GM18868 (cell line): ENCODE measurements around the gene ZBTB42.

Experiments
- ATAC-seq: cut with Tn5 transposase; IDR thresholded peaks from one replicate; pipeline ENCODE4 v1.9.1; 2021; ENCODE audit warnings: mild to moderate bottlenecking, moderate library complexity; ENCODE audit not compliant: unreplicated experiment

The ZBTB42 gene

DNA sequence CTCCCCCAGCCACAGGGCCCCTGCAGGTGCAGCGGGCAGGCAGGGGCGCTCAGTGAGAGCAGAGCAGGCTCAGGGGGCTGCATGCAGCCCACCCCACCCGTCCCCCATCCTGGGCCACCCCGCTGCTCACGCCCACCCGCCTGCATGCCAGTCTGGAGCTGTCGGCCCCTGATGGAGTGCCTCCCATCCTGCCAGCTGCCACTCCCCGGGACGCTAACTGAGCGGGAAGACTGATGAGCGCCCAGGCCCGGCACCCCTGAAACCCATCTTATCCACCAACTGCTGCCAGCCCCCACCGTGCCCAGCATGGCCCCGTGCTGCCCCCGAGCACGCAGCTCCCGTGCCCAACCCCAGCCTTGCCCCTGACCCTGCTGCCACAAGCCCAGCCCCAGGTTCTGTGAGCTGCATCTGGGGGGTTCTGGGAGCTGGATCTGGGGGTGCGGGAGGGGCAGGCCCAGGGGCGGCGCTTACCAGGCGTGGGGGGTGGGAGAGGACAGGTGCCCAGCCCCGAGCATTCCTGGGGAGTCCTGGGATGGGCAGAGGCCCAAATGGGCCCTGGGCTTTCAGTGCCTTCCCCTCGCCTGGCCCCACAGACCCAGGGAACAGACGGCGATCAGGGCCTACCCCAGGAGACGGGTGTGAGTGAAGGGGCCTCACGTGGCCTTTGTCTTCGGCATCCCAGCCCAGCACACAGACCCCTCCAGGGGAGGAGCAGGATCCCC lies 18.7 kb upstream of the ZBTB42 start:
- ATAC-seq = no peak

DNA sequence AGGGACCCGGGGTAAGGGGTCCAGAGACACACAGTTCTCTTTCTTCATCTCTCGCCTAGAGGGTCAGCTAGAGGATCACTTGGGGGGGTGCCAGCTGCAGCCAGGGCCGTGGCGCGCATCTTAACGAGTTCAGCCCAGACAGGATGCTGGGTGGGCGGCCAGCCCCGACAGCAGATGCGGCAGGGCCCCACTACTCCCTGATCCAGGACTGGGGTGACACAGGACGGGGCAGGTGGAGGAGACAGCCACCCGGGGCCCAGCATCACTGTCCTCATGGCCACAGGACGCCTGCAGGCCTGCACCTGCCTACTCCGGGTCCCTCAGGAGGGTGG lies 18.1 kb upstream of the ZBTB42 start:
- ATAC-seq = no peak

DNA sequence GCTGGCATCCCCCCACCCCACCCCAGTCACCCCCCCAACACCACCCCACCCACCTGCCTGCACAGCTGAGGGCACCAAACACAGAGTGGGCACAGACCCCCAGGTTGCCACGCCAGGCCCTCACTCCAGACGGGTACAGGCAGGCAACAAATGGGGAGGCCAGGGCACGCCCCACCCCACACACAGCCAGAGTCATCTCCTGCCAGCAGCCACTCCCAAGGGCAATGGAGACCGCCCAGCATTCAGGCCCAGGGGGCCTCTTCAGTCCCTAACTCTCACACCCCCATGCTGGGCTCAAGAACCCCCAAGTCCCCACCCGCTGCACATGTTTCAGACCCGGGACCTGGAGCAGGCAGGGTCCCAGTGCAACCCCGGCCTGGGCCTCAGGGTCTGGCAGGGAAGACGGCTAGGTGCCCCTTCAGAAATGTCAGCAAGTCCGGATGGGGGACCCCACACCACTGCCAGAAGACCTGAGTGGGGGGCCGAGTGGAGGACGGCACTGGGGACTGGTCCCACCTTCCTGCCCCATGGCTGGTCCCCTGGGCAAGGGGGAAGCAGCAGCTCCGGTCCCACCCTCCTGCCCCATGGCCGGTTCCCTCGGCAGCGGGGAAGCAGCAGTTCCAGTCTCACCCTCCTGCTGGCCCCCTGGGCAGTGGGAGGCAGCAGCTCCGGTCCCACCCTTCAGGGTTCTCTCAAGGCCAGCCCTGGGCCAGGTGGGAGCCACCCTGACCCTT lies 17.2 kb upstream of the ZBTB42 start:
- ATAC-seq = no peak

DNA sequence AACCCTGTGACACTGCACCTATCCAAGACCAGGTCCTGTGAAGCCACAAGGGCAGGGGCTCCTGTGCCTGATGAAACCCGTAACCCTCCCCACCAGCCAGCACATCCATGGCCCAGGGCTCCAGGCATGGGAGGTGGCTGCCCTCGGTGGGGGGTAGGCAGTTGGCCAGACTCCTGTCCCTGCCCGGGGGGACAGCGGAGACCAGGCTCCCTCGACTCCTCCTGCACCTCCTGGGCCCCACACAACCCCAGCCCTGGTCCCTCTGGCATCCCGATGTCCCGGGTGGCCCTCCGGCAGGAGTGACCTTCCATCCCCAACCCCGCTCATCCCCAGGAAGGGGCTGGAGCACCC lies 16.7 kb upstream of the ZBTB42 start:
- ATAC-seq = no peak

DNA sequence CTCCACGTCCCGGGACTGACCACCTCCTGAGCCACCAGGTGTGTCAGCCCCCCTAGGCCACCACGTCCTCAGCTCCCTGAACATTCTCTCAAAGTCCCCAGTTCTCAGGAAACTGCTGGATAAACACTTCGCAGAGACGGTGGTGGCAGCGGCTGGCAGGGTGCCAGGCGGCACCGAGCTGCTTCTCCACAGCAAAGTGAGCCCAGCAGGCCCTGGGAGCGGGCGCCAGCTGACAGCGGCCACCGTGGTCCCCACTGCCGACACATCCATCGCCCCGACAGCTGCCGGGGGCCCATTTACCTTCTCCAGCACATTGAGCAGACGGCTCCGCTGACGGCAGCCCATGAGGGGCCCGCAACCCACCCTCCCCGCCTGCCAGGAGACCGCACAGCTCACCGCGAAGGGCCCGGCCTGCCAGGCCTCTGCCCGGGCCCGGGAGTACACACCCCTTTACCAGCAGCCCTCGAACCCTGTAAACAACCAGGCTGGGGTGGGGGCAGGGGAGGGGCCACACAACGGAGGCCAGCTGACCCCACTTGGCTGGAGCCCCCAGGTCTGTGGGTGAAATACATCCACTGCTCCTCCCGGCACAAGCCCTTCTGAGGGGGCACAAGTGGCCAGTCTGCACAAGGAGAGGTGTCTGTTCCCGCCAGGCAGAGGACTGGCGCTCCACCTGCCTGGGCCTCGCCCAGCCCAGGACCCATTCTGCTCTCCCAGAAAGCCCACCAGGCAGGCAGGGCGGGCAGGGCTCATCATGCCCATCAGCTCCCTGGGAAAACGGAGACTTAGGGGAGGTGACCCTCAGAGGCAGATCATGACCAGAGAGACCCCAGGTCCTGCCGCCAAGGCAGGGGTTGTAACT lies 15.8 kb upstream of the ZBTB42 start:
- ATAC-seq = no peak

DNA sequence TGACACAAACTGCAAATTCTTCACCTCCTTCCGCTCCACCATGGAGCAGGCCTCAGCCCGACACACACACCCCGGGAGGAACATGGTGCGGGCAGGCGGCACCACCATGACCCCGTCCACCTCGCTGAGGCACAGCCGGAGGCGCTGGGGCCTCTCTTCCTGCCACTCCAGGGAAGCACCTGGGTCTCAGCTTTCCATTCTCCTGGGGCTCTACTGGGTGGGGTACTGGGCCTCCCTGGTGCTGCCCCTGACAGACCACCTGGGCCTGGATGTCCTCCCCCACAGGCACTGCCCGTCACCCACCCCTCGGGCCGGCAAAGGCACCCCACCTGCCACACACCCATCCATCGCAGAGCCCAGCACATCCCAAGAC lies 15.2 kb upstream of the ZBTB42 start:
- no peak for ATAC-seq

DNA sequence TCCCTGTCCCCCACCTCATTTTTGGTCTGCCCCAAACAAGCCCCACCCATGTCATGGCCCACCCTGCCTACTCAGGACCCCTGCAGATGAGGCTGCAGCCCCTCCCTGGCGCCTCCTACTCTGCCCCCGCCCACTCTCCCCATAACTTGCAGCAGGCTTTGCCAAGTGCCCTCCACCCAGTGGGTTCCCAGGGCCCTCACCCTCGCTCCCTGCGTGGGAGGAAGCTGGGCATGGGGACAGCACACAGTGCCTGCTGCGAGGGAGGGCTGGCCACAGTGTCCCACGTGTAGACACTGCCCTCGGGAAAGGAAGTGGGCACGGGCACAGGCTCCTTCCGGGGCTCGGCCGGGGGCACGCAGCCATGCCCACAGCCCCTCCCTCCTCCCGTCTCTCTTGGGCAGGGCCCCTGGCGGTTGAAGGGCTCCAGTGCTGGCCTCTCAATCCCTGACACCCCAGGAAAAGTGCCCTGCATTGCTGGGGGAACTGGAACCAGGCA lies 14.8 kb upstream of the ZBTB42 start:
- ATAC-seq = no peak

DNA sequence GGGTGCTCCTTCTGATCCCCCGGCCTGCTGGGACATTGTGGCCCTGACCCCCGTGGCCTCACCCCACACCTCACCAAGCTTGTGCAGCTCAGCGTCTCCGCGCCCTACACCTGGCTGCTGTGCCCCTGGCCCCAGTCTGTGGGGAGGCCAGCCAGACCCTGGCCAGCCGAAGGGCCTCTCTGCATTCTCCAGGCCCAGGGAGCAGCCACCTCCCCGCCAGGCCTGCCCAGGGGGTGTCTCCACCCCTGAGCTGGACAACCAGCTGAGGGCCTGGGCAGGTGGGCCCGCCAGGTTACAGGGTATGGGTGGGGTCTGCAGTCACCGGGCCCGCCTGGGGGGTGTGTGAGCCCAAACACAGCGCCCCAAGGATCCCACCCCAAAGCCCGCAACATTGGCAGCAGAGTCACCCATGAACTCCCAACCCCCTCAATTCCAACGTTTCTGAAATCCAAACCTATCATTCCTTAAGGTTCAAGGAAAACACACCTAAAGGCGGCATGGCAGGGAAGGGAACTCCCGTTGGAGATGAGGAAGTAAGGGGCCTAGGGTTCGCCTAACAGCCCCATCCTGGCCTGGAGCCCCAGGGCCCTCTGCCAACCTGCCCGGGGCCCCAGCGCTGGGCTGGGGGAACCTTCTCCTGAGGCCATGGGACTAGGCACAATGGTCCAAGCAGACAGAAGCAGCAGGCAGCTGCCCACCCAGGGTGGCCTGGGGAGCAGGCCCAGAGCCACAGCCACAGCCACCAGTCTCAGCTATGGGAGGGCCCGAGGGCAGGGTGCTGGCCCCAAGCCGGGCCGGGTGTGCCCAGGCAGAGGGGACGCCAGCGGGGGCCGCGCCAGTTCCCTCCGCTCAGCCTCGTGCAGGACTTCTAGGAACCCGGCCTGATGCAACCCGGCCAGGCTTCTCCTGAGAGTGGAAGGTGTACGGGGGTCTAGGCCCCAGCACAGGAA lies 13.9 kb upstream of the ZBTB42 start:
- no peak for ATAC-seq

DNA sequence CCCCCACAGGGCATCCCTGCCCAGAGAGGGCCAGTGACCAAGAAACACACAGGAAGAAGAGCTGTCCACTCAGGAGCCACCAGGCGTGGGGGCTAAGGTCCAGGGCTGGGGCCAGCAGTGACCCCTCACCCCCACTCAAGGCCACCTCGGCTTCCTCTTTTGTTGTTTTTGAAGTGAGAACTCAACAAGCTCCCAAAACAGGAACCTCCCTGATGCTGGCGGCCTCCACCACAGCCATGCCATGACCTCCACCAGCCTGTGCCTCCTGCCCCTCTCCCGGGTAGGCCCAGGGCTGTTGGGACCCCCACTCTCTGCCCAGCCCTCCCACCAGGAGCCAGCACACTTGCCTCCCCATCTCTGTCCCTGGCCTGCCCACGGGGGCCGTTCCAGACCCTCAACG lies 13.2 kb upstream of the ZBTB42 start:
- no peak for ATAC-seq

DNA sequence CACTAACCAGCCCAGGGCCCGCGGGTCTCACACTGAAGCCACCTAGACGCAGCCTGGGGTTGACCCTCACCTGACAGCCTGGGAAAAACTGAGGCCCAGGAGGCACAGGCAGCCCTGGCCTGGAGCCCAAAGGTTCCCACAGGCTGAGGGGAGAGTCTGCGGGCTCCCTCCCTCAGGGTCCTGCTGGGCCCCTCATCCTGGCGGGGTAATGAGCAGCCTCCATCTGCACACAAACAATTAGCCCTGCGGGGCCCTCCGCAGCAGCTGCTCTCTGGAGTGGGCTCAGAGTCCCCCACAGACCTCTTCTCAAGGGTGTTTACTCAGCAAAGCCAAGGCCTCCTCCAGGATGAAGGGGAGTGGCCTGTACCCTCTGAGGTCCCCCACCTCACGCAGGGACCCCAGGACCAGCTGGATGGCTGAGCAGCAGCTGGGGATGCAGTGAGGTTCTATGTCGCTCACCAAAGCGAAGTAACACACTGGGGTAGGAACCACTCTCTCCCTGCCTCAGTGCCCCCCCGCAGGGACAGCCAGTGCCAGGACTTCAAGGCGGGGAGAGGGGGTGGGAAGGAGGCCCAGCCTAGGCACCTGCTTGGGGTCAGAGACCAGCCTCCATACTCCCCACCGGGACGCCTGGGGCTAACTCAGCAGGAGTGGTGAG lies 12.6 kb upstream of the ZBTB42 start:
- no peak for ATAC-seq

DNA sequence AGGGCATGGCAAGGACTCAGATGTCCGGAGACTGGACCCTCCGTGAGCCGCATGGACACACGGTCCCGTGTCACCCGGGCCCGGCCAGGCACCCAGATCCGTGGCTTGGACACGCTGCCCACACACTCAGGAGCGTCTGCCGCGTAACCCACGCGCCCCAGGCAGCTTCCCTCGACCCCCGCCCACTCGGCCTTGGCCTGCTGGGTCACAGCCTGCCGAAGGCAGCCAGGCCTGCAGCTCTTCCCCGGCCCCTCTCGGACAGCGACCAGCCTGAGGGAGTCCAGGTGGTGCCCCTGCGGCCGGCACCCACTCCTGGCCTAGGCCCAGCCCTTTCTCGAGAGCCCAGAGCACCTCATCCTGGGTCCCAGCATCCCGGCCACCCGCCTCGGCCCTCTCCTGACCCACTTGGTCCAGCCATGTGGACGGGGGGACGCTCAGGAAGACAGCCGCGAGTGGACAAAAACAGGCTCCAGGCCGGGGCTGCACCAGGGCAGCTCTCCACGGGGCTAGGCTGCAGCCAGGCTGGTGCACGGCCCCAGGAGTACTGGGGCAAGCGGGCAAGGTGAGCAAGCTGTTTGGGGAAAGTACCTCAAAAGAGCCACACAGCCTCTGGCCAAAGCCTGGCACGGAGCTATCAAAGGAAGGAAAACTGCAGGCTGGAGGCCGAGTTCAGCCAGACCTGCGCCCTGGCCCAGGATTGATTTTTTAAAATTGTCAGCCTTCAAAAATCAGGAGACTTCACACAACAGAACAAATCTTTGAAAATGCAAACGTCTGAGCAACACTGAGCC lies 11.8 kb upstream of the ZBTB42 start:
- ATAC-seq = no peak

DNA sequence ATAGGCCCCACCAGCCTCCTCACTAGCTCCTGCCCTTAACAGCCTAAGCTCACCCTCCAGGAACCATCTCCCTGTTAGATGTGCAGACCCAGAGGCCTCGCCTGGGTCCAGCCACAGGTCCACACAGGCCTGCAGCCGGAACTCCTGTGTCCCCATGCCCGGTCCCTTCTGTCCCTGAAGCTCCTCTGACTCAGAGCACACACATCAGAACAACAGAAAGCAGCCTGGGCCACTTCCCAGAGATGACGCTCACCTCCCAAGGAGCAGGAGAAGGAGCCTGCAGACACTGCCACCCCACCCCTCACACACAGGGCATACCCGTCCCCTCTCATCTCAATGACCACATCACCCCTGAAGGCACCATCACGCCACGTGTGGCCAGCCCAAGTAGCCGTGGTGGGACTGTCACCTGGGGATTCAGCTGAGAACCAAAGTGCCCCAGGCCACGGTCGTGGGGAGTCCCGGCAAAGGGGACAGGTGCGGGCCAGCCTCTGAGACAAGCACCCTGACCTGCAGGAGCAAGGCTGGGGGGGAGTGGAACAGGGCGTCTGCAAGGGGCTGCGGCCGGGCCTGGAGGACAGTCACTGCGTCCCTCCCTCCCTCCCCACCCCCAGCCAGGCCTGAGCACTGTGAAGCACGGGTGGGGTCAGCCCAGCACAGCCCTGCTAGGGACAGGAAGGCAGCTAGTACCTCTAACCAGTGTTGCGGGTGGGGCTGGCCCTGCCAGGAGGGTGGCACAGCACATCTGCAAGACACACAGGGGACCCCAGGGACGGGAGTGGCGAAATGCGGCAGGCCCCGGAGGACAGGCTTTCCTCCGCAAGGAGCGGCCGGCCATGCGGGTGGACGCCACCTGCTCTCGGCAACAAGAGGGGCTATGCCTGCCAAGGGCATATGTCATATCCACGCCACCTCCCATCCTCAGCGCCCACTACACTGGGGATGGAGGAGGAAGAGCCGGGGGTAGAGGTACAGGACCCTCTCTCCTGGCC lies 10.9 kb upstream of the ZBTB42 start:
- ATAC-seq = no peak

DNA sequence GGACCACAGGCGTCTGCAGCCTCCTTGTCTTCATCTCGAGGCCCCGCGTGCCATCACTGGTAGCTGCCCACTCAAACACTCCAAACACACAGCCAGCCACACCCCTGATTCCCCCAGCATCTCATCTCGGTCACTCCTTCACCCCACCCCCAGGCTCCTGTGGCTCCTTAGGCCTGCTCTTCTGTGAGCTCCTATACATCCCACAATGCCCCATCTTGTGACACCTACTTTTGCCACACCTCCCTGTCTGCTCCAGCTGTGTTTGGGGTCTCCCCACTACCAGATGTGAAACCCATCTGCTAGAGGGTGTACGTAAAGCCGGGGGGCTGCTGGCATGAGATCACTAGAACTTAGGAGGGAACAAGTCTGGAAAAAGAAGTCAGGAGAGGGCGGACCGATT lies 9.5 kb upstream of the ZBTB42 start:
- no peak for ATAC-seq

DNA sequence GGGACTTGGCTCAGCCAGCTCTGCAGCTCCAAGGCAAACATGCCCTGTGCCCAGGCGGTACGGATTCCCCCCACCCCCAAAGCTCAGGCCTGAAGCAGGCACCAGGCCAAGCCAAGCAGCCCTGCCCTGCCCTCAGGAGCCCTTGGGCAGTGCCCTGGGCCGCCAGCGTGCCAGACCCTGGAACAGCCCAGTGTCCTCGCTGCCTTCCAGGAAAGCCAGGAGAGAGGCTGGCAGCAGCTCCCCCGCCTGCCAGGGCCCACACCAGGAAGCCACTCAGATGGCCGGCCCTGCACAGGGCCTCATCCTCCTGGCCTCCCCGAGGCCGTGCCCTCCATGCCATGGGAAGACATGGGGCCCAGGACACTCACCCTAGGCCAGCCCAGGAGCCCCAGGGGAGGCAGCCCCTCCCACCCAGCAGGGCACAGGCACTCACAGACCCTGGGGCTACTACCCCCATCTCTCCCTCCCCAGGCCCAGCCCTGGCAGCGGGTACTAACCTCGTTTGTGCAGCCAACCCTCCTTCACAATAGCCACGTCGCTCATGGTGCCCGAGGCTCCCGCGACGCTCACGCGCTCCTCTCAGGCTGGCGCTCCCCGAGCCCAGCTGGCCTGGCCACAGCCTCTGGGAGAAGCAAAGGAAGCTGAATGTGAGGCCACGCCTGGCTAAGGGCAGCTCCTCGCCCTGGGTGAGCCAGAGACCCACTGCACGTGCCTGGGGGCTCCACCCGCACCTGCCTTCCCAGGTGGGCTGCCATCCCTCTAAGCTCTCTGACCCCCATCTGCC lies 8.6 kb upstream of the ZBTB42 start:
- no peak for ATAC-seq

DNA sequence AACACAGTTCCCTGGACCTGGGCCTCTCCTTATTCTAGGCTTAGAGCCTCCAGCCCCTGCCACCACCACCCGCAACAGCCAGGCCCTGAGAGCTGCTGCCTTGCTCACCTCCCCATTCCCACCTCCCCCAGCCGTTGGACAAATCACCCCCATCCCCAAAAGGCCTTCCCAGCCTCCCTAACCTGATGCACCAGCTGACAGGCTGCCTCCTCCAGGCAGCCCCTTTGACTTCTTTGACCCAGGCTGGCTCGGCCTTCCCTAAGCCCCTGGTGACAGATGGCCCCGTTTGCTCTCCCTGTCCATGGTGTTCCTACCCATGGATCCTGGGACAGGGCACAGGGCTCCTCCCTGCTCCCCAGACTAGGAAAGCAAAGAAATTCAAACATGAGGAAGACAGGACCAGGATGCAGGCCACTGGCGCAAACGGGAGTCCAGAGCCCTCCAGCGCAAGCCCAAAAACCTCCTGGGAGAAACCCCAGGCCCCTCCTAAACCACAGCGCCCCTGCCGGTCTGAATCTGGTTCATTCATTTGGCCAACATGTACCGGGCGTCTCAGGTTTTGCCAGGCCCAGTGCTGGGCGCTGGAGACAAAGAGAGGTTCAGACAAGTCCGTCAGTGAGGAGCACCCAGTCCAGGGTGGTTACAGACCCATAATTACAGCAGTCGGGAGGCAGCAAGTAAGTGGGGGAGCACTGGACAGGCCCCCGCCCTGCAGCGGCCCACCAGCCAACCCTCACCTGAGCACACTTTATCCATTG lies 7.8 kb upstream of the ZBTB42 start:
- ATAC-seq = no peak

DNA sequence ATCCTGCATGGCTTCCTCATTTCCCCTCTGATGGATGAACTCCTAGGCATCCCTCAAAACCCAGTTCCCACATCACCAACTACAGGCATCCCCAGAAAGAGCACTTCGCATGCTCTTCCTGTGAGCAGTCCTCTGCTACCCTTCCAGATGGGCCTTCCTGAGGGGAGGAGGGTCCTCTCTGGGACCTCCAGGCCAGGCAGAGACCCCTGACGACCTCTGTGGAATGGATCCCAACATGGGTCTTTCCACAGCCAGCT lies 7.3 kb upstream of the ZBTB42 start:
- no peak for ATAC-seq

DNA sequence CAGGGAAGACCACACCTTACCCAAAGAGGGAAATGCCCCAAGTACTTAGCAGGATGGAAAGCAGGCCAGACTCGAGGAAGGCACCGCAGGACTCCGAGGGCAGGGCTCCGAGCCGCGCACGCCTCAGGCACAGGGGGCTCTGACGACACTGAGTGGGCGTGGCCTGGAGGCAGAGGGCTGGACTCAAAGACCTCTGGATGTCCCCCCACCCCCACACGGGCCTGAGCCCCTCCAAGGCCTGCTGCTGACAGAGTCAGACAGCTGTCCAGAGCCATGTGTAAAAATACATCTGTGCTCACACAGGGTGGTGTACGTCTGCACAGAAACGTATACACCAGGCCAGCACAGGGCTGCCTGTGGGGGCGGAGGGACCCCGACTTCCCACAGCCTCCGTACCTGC lies 6.8 kb upstream of the ZBTB42 start:
- no peak for ATAC-seq
